Measurements from ENCODE around the gene SEC14L1.
A peak's percentile ranks its signal among the peaks of the same experiment; 100 is the strongest.
"Not testable (repeated sequence)": the region's sequence is repeated elsewhere in the genome, so short reads cannot be mapped to it uniquely, and the experiment has no call there.

Gene SEC14L1

GRCh38 chr17:77155125-77155524 lies 14.4 kb downstream of the SEC14L1 start:
- Histone ChIP-seq H3K27ac (ENCODE audit: low read length) (no peak overlapping the region), H3K9ac (ENCODE audit: low read depth, low read length) (no peak overlapping the region), H3K4me3 (ENCODE audit: low read length) (no peak overlapping the region)

DNA sequence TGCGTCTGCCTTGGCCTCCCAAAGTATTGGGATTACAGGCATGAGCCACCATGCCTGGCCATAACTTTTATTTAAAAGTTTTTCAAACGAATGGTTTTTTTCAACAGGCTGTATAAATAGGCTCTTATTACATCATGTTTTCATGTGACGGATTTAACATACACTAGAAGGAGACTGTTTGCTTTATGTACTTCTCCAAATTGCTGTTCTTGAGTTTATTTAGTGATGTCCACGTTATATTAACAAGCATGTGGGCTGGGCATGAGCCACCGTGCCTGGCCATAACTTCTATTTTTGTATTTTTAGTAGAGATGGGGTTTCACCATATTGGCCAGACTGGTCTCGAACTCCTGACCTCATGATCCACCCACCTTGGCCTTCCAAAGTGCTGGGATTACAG lies 17.0 kb downstream of the SEC14L1 start:
- H3K27ac ChIP-seq (ENCODE audit: low read length); H3K4me3 ChIP-seq (ENCODE audit: low read length); H3K9me3 ChIP-seq (ENCODE audit: insufficient read depth, low read depth, low read length); H3K36me3 ChIP-seq (ENCODE audit: insufficient read depth, low read depth, low read length); H3K9ac ChIP-seq (ENCODE audit: low read depth, low read length); H3K27me3 ChIP-seq (ENCODE audit: insufficient read depth, low read length): not testable (repeated sequence)
- H3K4me1 ChIP-seq (ENCODE audit: insufficient read depth, low read length), result peaks cover 13% of the 10 kb centered on the region

More at GRCh38 chr17:77155125-77155524, 14.4 kb downstream of the SEC14L1 start:
- Histone ChIP-seq H3K36me3 (ENCODE audit: insufficient read depth, low read depth, low read length) (peaks cover 4% of the 10 kb centered on the region; the same call in 1 of the 2 replicates), H3K4me1 (ENCODE audit: insufficient read depth, low read length) (peaks cover 2% of the 10 kb centered on the region), H3K9me3 (ENCODE audit: insufficient read depth, low read depth, low read length) (no peaks in the 10 kb centered on the region), H3K27me3 (ENCODE audit: insufficient read depth, low read length) (no peaks in the 10 kb centered on the region)

DNA sequence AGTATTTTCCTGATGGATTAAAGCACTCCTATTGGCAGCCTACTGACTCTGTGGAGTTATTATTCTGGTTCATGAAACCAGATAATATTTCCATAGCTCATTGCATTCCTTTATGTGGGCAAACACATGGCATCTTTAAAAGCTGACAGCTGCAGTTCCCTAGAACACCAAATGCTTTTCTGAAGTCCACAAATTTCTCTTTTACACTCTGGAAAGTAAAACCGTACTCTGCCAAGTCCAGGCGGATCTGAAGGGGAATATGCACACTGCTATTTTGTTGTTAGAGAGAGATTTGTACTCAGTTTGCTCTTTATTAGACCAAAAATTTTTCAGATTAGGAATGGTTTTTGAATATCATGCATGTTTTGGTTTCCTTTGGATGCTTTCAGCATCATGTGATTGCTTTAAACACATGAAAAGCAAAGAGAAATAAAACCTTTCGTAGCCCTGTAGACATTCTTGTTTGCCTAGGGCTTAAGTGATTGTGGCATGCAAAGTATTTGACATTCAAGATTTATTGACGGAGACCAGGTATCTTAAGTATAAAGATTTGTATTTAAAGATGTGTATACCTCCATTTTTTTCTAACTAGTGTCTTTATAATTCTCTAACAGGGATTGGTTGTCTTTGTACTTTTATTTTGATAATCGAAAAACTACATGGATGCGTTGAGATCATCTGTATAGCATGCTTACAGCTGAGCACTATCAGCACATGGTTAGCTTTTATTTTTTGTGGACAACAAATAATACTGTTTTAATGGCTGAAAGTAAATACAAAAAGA lies 19.5 kb downstream of the SEC14L1 start:
- Histone ChIP-seq H3K9me3 (ENCODE audit: insufficient read depth, low read depth, low read length) (no peaks in the 10 kb centered on the region), H3K27me3 (ENCODE audit: insufficient read depth, low read length) (no peaks in the 10 kb centered on the region), H3K9ac (ENCODE audit: low read depth, low read length) (no peak overlapping the region), H3K27ac (ENCODE audit: low read length) (no peak overlapping the region), H3K4me3 (ENCODE audit: low read length) (no peak overlapping the region), H3K4me1 (ENCODE audit: insufficient read depth, low read length) (peaks cover 38% of the 10 kb centered on the region), H3K36me3 (ENCODE audit: insufficient read depth, low read depth, low read length) (no peaks in the 10 kb centered on the region)

- Histone ChIP-seq H3K4me1 (ENCODE audit: insufficient read depth, low read length) (peaks cover 39% of the 10 kb centered on the region), H3K4me3 (ENCODE audit: low read length) (no peak overlapping the region), H3K27ac (ENCODE audit: low read length) (no peak overlapping the region), H3K9ac (ENCODE audit: low read depth, low read length) (no peak overlapping the region), H3K27me3 (ENCODE audit: insufficient read depth, low read length) (no peaks in the 10 kb centered on the region), H3K36me3 (ENCODE audit: insufficient read depth, low read depth, low read length) (no peaks in the 10 kb centered on the region), H3K9me3 (ENCODE audit: insufficient read depth, low read depth, low read length) (no peaks in the 10 kb centered on the region)
These were observed 20.2 kb downstream of the SEC14L1 start for GRCh38 chr17:77160875-77161530.

DNA sequence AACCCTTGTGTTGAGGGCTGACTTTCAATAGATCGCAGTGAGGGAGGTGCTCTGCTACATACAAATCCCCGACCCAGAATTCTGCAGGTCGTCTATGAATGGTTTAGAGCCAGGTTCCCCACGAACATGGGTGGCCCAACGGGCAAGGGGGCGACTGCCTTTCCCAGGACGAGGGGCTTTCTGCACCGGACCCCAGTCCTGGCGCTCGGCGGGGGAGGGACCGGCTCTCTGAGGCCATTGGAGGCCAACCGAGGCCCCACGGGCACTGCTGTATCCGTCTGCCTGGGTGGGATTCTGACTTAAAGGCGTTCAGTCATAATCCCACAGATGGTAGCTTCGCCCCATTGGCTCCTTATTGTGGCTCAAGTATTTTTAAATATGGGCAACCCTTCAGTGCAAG lies 21.2 kb downstream of the SEC14L1 start:
- peaks cover 39% of the 10 kb centered on the region for H3K4me1 ChIP-seq (ENCODE audit: insufficient read depth, low read length)
- no peaks in the 10 kb centered on the region for H3K36me3 ChIP-seq (ENCODE audit: insufficient read depth, low read depth, low read length)
- no peak overlapping the region for H3K9ac ChIP-seq (ENCODE audit: low read depth, low read length)
- no peaks in the 10 kb centered on the region for H3K27me3 ChIP-seq (ENCODE audit: insufficient read depth, low read length)
- peaks cover 3% of the 10 kb centered on the region; the same call in 1 of the 2 replicates for H3K9me3 ChIP-seq (ENCODE audit: insufficient read depth, low read depth, low read length)
- no peak overlapping the region for H3K27ac ChIP-seq (ENCODE audit: low read length)
- no peak overlapping the region for H3K4me3 ChIP-seq (ENCODE audit: low read length)

- H3K4me1 ChIP-seq (ENCODE audit: insufficient read depth, low read length), result peaks cover 36% of the 10 kb centered on the region
These were observed 22.2 kb downstream of the SEC14L1 start for GRCh38 chr17:77163001-77163400.

GRCh38 chr17:77163511-77164280 lies 22.9 kb downstream of the SEC14L1 start:
- no peak overlapping the region for H3K27ac ChIP-seq (ENCODE audit: low read length)
- H3K4me3 ChIP-seq (ENCODE audit: low read length), result no peak overlapping the region
- no peak overlapping the region for H3K9ac ChIP-seq (ENCODE audit: low read depth, low read length)
- H3K9me3 ChIP-seq (ENCODE audit: insufficient read depth, low read depth, low read length), result peaks cover 20% of the 10 kb centered on the region
- no peaks in the 10 kb centered on the region for H3K27me3 ChIP-seq (ENCODE audit: insufficient read depth, low read length)
- H3K4me1 ChIP-seq (ENCODE audit: insufficient read depth, low read length), result peaks cover 36% of the 10 kb centered on the region
- H3K36me3 ChIP-seq (ENCODE audit: insufficient read depth, low read depth, low read length), result peaks cover 5% of the 10 kb centered on the region

More at GRCh38 chr17:77163001-77163400, 22.2 kb downstream of the SEC14L1 start:
- Histone ChIP-seq H3K27me3 (ENCODE audit: insufficient read depth, low read length) (no peaks in the 10 kb centered on the region), H3K9me3 (ENCODE audit: insufficient read depth, low read depth, low read length) (peaks cover 13% of the 10 kb centered on the region), H3K27ac (ENCODE audit: low read length) (no peak overlapping the region), H3K9ac (ENCODE audit: low read depth, low read length) (no peak overlapping the region), H3K36me3 (ENCODE audit: insufficient read depth, low read depth, low read length) (no peaks in the 10 kb centered on the region; the same call in 1 of the 2 replicates), H3K4me3 (ENCODE audit: low read length) (no peak overlapping the region)

DNA sequence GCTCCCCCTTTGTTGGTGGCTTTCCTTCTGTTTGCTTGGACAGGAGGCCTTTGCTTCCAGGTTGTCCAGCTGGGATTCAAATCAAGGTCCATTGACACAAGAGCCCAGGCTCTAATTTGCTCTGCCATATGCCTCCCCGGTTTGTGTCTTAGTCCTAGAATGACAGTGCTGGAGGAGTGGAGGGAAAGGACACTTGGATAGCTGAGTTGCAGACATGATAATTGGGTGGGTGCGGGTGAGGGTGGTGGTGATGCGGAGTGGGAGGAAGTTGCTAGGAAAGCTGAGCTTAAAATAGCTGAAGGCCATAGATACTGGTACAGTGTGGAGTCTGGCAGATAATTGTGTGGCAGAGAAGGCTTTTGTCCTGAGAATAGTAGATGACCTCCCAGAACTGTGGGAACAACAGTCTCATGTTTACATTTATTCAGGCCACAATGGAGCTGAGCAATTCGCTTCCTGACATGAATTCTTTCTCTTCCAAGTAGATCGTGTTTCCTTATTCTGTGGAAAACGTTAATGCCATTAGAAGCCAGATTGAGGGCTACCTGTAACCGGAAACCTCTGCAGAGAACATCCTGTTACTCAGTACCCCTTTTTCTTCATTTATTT lies 23.8 kb downstream of the SEC14L1 start:
- Histone ChIP-seq H3K9me3 (ENCODE audit: insufficient read depth, low read depth, low read length) (peaks cover 29% of the 10 kb centered on the region), H3K4me3 (ENCODE audit: low read length) (peak overlapping the region; percentile 19; the same call in 1 of the 2 replicates), H3K4me1 (ENCODE audit: insufficient read depth, low read length) (peaks cover 36% of the 10 kb centered on the region), H3K36me3 (ENCODE audit: insufficient read depth, low read depth, low read length) (peaks cover 8% of the 10 kb centered on the region), H3K9ac (ENCODE audit: low read depth, low read length) (no peak overlapping the region), H3K27ac (ENCODE audit: low read length) (peak overlapping the region; percentile 8), H3K27me3 (ENCODE audit: insufficient read depth, low read length) (no peaks in the 10 kb centered on the region)

DNA sequence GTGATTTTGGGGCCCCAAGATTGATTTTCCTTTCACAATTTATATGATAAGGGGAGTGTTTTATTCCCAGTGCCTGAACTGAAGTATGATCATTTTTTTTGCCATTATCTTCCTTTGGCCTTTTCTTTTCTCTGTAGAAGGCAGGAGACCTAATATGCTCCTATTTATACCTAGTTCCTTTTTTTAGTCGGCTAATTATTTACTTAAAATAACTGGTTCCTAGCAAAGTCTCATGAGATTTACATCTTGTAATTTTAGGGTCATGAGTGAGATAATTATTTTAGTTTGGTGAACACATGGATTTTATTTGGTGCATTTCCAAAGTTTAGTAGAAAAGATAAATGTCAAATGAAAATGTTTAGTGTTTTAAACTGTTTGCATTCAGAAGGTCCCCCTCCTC lies 24.8 kb downstream of the SEC14L1 start:
- H3K9ac ChIP-seq (ENCODE audit: low read depth, low read length), result no peak overlapping the region
- H3K36me3 ChIP-seq (ENCODE audit: insufficient read depth, low read depth, low read length), result peaks cover 8% of the 10 kb centered on the region
- H3K27me3 ChIP-seq (ENCODE audit: insufficient read depth, low read length), result no peaks in the 10 kb centered on the region
- H3K4me3 ChIP-seq (ENCODE audit: low read length), result no peak overlapping the region
- peaks cover 32% of the 10 kb centered on the region for H3K4me1 ChIP-seq (ENCODE audit: insufficient read depth, low read length)
- no peak overlapping the region for H3K27ac ChIP-seq (ENCODE audit: low read length)
- peaks cover 29% of the 10 kb centered on the region for H3K9me3 ChIP-seq (ENCODE audit: insufficient read depth, low read depth, low read length)

- Histone ChIP-seq H3K9ac (ENCODE audit: low read depth, low read length) (no peak overlapping the region), H3K4me1 (ENCODE audit: insufficient read depth, low read length) (peaks cover 26% of the 10 kb centered on the region), H3K36me3 (ENCODE audit: insufficient read depth, low read depth, low read length) (peaks cover 8% of the 10 kb centered on the region), H3K9me3 (ENCODE audit: insufficient read depth, low read depth, low read length) (peaks cover 36% of the 10 kb centered on the region), H3K27me3 (ENCODE audit: insufficient read depth, low read length) (no peaks in the 10 kb centered on the region), H3K4me3 (ENCODE audit: low read length) (no peak overlapping the region), H3K27ac (ENCODE audit: low read length) (no peak overlapping the region)
These were observed 26.9 kb downstream of the SEC14L1 start for GRCh38 chr17:77167472-77168306.

- no peak overlapping the region for H3K4me3 ChIP-seq (ENCODE audit: low read length)
- H3K27me3 ChIP-seq (ENCODE audit: insufficient read depth, low read length), result no peaks in the 10 kb centered on the region
- no peak overlapping the region for H3K9ac ChIP-seq (ENCODE audit: low read depth, low read length)
- H3K9me3 ChIP-seq (ENCODE audit: insufficient read depth, low read depth, low read length), result peaks cover 49% of the 10 kb centered on the region
- H3K27ac ChIP-seq (ENCODE audit: low read length), result no peak overlapping the region
- H3K36me3 ChIP-seq (ENCODE audit: insufficient read depth, low read depth, low read length), result peaks cover 25% of the 10 kb centered on the region
- H3K4me1 ChIP-seq (ENCODE audit: insufficient read depth, low read length), result no peaks in the 10 kb centered on the region; the same call in 1 of the 2 replicates
These were observed 32.3 kb downstream of the SEC14L1 start for GRCh38 chr17:77173104-77173503.
